ENCODE measurements around the gene RHOC.

The RHOC gene

DNA sequence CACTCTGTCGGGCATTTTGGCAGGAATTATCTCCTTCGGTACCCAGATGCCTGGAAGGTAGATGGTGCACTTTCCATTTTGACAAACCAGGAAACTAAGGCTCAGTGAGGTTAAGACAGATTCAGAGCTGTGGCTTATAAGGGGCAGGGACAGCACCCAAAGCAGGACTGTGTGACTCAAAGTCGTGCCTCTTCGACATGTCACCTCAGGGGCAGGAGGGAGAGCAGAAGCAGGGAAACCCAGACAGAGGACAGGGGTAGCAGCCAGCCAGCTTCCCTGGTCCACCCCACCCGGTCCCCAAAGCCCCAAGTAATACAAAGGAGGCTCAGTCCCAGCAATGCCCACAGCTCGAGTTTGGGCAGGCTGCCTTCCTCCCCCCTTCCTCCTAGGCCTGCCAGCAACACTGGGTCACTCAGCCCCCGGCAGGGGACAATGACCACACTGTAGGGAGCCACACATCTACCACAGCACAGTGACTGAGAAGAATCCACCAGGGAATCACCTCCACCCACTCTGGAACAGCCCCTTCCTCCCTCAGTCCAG, 2.5 kb downstream of the RHOC start:
- Mint-ChIP-seq H3K4me3 (peak overlapping the region; percentile 96), H3K27ac (peak overlapping the region; percentile 99), H3K4me1 (peaks cover 81% of the 10 kb centered on the region), H3K27me3 (ENCODE audit: low read depth, poor library complexity) (peaks cover 15% of the 10 kb centered on the region), H3K9me3 (no peaks in the 10 kb centered on the region), H3K36me3 (ENCODE audit: low read depth) (peaks cover 28% of the 10 kb centered on the region)
- TF ChIP-seq, protein P1, sequence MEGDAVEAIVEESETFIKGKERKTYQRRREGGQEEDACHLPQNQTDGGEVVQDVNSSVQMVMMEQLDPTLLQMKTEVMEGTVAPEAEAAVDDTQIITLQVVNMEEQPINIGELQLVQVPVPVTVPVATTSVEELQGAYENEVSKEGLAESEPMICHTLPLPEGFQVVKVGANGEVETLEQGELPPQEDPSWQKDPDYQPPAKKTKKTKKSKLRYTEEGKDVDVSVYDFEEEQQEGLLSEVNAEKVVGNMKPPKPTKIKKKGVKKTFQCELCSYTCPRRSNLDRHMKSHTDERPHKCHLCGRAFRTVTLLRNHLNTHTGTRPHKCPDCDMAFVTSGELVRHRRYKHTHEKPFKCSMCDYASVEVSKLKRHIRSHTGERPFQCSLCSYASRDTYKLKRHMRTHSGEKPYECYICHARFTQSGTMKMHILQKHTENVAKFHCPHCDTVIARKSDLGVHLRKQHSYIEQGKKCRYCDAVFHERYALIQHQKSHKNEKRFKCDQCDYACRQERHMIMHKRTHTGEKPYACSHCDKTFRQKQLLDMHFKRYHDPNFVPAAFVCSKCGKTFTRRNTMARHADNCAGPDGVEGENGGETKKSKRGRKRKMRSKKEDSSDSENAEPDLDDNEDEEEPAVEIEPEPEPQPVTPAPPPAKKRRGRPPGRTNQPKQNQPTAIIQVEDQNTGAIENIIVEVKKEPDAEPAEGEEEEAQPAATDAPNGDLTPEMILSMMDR (IDR thresholded peaks at IDR 0.05) = no peak
- no peak for DNase-seq

DNA sequence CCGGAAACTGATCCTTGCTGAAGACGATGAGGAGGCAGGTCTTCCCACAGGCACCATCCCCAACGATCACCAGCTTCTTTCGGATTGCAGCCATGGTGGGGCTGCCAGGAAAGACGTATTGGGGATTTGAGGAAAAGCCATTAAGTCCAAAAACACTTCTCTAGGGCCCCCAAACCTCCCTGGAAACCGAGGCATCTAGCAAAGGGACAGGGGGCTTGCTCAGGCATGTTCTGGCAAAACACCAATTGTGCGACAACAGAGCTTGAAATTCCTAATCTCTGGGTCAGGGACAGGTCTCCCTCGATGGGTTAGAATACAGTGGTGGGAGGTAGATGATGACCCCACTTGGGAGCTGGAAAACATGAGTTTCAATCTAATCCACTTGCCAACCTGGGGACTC, 3.2 kb downstream of the RHOC start:
- TF ChIP-seq, protein P1 (IDR thresholded peaks at IDR 0.05) = no peak
- no peaks in the 10 kb centered on the region for H3K9me3 Mint-ChIP-seq
- H3K4me1 Mint-ChIP-seq = peaks cover 88% of the 10 kb centered on the region
- DNase-seq = no peak
- H3K27me3 Mint-ChIP-seq (ENCODE audit: low read depth, poor library complexity) = peaks cover 9% of the 10 kb centered on the region
- no peak overlapping the region for H3K27ac Mint-ChIP-seq
- H3K4me3 Mint-ChIP-seq = peak overlapping the region; percentile 96
- peaks cover 36% of the 10 kb centered on the region for H3K36me3 Mint-ChIP-seq (ENCODE audit: low read depth)

DNA sequence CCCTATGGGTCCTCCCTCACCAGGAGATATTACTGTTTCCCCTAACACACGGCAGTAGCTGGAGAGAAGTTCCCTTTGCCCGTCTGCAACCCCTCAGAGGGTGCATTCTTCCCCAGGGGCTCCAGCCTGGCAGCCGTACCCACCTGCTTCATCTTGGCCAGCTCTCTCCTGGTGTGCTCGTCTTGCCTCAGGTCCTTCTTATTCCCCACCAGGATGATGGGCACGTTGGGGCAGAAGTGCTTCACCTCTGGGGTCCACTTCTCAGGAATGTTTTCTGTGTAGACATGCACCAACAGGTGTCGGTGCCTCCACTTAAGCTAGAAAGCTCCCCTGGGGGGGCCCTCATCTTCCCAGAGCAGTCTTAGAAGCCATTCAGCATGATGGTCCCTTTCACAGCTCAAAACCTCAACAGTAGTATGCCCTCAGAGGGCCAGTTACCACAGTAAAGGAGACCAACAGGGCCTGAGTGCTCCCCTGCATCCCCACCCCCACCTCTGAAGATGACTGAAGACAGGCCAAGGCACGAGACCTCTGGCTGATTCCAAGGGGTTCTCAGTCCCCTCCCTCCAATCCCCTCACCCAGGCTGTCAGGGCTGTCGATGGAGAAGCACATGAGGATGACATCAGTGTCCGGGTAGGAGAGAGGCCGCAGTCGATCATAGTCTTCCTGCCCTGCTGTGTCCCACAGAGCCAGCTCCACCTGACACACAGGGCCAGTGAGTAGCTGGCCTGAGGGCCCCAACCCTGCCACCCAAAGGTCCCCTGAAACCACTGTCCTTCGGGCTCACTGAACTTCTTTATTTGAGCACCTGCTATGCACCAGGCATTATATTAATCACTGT, 4.3 kb downstream of the RHOC start:
- TF ChIP-seq, protein P1 (IDR thresholded peaks at IDR 0.05) = no peak
- Mint-ChIP-seq H3K27me3 (ENCODE audit: low read depth, poor library complexity) (peaks cover 6% of the 10 kb centered on the region), H3K27ac (peak overlapping the region; percentile 58), H3K36me3 (ENCODE audit: low read depth) (peaks cover 38% of the 10 kb centered on the region), H3K4me1 (peaks cover 90% of the 10 kb centered on the region), H3K4me3 (peak overlapping the region; percentile 23), H3K9me3 (no peaks in the 10 kb centered on the region)
- DNase-seq = no peak

DNA sequence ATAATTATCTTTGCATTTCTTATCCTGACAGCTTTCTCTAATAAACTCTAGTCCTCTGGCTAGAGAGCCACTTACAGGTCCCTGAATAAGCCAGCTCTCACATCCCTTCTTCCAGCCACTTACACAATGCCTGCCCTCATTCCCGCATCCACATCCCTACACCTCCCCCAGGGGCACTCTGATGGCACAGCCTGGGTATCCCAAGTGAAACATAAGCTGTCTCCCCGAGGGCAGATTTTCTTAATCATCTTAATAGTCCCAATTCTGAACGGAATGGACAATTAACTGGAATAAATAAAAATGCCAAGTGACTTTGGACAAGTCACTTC, 4.9 kb downstream of the RHOC start:
- Mint-ChIP-seq H3K9me3 (no peaks in the 10 kb centered on the region), H3K27me3 (ENCODE audit: low read depth, poor library complexity) (peaks cover 8% of the 10 kb centered on the region), H3K36me3 (ENCODE audit: low read depth) (peaks cover 40% of the 10 kb centered on the region), H3K4me1 (peaks cover 89% of the 10 kb centered on the region), H3K4me3 (peak overlapping the region; percentile 28), H3K27ac (peak overlapping the region; percentile 88)
- DNase-seq = no peak
- TF ChIP-seq, protein P1 (IDR thresholded peaks at IDR 0.05) = no peak

DNA sequence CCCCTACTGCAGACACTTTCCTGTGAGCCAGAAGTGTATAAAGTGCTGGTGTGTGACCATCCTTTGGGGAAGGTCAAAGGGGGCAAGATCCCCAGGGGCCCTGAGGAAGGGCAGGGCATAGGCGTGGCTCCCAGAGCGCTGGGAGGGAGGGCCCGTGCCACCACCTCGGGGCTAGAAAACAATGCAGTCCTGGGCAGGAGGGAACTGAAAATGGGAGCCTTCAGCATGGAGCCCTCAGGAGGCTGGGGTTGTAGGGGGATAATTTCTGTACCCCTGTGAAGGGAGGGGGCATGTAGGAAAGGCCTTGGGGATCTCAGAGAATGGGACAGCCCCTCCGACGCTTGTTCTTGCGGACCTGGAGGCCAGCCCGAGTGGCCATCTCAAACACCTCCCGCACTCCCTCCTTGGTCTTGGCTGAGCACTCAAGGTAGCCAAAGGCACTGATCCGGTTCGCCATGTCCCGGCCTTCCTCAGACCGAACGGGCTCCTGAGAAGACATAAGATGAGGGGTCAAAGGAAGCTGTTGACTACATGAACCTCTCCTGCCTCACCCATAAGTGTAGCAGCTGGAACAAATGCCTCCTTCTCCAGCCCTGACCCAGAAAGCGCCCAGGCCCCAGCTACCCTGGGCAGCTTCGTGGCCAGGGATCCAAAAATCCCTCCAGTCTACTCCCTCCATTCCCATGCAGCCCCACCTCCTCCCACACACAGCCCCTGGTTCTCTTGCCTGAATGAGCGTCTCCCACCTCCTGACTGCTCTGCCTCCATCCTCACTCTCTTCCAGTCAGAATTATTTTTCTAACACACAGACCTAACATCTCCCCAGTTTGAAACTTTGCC, 5.5 kb downstream of the RHOC start:
- Mint-ChIP-seq H3K36me3 (ENCODE audit: low read depth) (peaks cover 44% of the 10 kb centered on the region), H3K27me3 (ENCODE audit: low read depth, poor library complexity) (peaks cover 8% of the 10 kb centered on the region), H3K27ac (peak overlapping the region; percentile 88)

More for the DNA sequence above, 5.5 kb downstream of the RHOC start:
- Mint-ChIP-seq H3K9me3 (no peaks in the 10 kb centered on the region), H3K4me1 (peaks cover 87% of the 10 kb centered on the region), H3K4me3 (peak overlapping the region; percentile 59)
- DNase-seq = no peak
- TF ChIP-seq, protein P1 (IDR thresholded peaks at IDR 0.05) = no peak

Data from nephron progenitor cell (in vitro differentiated cells).